Measurements from ENCODE around the gene CCDC83.
"Not testable (repeated sequence)": the region's sequence is repeated elsewhere in the genome, so short reads cannot be mapped to it uniquely, and the experiment has no call there.

Gene CCDC83

GRCh38 chr11:85857098-85857497, 1.9 kb downstream of the CCDC83 start:
- Histone ChIP-seq H3K27me3 (replicated peaks; ENCODE audit: control insufficient read depth, insufficient read depth, low read length) (no peaks in the 10 kb centered on the region), H3K4me3 (replicated peaks; ENCODE audit: low read depth, low read length) (no peak overlapping the region), H3K36me3 (ENCODE audit: control insufficient read depth, insufficient read depth, low read length) (no peaks in the 10 kb centered on the region)
- no peak for DNase-seq (ENCODE audit: extremely low read depth, insufficient read length)
- TF ChIP-seq CTCF (IDR thresholded peaks at IDR 0.05; ENCODE audit: insufficient read depth, low read length, poor library complexity, severe bottlenecking): no peak

DNA sequence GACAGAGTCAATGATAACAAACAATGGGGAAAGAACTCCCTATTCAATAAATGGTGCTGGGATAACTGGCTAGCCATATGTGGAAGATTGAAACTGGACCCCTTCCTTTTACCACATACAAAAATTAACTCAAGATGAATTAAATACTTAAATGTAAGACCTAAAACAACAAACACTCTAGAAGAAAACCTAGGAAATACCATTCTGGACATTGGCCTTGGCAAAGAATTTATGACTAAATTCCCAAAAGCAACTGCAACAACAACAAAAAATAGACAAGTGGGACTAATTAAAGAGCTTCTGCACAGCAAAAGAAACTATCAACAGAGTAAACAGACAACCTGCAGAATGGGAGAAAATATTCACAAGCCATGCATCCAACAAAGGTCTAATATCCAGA, 4.4 kb downstream of the CCDC83 start:
- not testable (repeated sequence) for H3K27me3 ChIP-seq (replicated peaks; ENCODE audit: control insufficient read depth, insufficient read depth, low read length); H3K36me3 ChIP-seq (ENCODE audit: control insufficient read depth, insufficient read depth, low read length)

GRCh38 chr11:85863855-85864254, 8.7 kb downstream of the CCDC83 start:
- no peak for DNase-seq (ENCODE audit: extremely low read depth, insufficient read length)
- TF ChIP-seq CTCF (IDR thresholded peaks at IDR 0.05; ENCODE audit: insufficient read depth, low read length, poor library complexity, severe bottlenecking): no peak
- no peak overlapping the region for H3K4me3 ChIP-seq (replicated peaks; ENCODE audit: low read depth, low read length)

More for the DNA sequence above, 4.4 kb downstream of the CCDC83 start:
- not testable (repeated sequence) for H3K4me3 ChIP-seq (replicated peaks; ENCODE audit: low read depth, low read length); DNase-seq (ENCODE audit: extremely low read depth, insufficient read length)

GRCh38 chr11:85866137-85866827, 11.1 kb downstream of the CCDC83 start:
- Histone ChIP-seq H3K4me3 (replicated peaks; ENCODE audit: low read depth, low read length) (no peak overlapping the region), H3K36me3 (ENCODE audit: control insufficient read depth, insufficient read depth, low read length) (no peaks in the 10 kb centered on the region), H3K27me3 (replicated peaks; ENCODE audit: control insufficient read depth, insufficient read depth, low read length) (no peaks in the 10 kb centered on the region)
- no peak for DNase-seq (ENCODE audit: extremely low read depth, insufficient read length)
- no peak for TF ChIP-seq CTCF (IDR thresholded peaks at IDR 0.05; ENCODE audit: insufficient read depth, low read length, poor library complexity, severe bottlenecking)

More at GRCh38 chr11:85863855-85864254, 8.7 kb downstream of the CCDC83 start:
- Histone ChIP-seq H3K36me3 (ENCODE audit: control insufficient read depth, insufficient read depth, low read length) (no peaks in the 10 kb centered on the region), H3K27me3 (replicated peaks; ENCODE audit: control insufficient read depth, insufficient read depth, low read length) (no peaks in the 10 kb centered on the region)

- no peaks in the 10 kb centered on the region for H3K27me3 ChIP-seq (replicated peaks; ENCODE audit: control insufficient read depth, insufficient read depth, low read length)
- H3K36me3 ChIP-seq (ENCODE audit: control insufficient read depth, insufficient read depth, low read length): no peaks in the 10 kb centered on the region
- no peak overlapping the region for H3K4me3 ChIP-seq (replicated peaks; ENCODE audit: low read depth, low read length)
- no peak for DNase-seq (ENCODE audit: extremely low read depth, insufficient read length)
- no peak for TF ChIP-seq CTCF (IDR thresholded peaks at IDR 0.05; ENCODE audit: insufficient read depth, low read length, poor library complexity, severe bottlenecking)
Measured at GRCh38 chr11:85867751-85868150, 12.6 kb downstream of the CCDC83 start.

DNA sequence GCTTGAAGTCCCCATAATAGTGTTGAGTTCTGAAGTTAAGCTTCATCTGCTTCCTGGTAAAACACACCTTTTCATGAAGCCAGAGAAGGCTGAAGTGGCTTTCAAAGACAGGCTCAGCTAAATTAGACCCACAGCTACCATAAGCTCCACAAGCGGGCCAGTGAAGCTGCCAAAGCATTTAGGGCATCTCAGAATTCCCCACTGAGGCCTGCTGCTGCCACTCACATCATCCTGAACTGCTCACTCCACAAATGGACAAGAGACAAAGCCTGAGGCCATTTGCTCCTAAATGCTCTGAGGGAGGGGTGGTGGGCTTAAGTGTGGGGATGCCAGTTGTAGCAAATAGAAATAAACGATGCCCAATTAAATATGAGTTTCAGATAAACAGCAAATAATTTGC, 14.6 kb downstream of the CCDC83 start:
- TF ChIP-seq CTCF (IDR thresholded peaks at IDR 0.05; ENCODE audit: insufficient read depth, low read length, poor library complexity, severe bottlenecking): no peak
- no peaks in the 10 kb centered on the region for H3K36me3 ChIP-seq (ENCODE audit: control insufficient read depth, insufficient read depth, low read length)
- H3K27me3 ChIP-seq (replicated peaks; ENCODE audit: control insufficient read depth, insufficient read depth, low read length): no peaks in the 10 kb centered on the region

More for the DNA sequence above, 14.6 kb downstream of the CCDC83 start:
- no peak for DNase-seq (ENCODE audit: extremely low read depth, insufficient read length)
- no peak overlapping the region for H3K4me3 ChIP-seq (replicated peaks; ENCODE audit: low read depth, low read length)
